GM21786 (cell line): ENCODE data around the gene CAPN15.
"Not testable (repeated sequence)": the region's sequence is repeated elsewhere in the genome, so short reads cannot be mapped to it uniquely, and the experiment has no call there.

ENCODE experiments used
- ATAC-seq: cut with Tn5 transposase; IDR thresholded peaks from one replicate; pipeline ENCODE4 v1.9.1; 2021; ENCODE audit not compliant: unreplicated experiment

Gene CAPN15

DNA sequence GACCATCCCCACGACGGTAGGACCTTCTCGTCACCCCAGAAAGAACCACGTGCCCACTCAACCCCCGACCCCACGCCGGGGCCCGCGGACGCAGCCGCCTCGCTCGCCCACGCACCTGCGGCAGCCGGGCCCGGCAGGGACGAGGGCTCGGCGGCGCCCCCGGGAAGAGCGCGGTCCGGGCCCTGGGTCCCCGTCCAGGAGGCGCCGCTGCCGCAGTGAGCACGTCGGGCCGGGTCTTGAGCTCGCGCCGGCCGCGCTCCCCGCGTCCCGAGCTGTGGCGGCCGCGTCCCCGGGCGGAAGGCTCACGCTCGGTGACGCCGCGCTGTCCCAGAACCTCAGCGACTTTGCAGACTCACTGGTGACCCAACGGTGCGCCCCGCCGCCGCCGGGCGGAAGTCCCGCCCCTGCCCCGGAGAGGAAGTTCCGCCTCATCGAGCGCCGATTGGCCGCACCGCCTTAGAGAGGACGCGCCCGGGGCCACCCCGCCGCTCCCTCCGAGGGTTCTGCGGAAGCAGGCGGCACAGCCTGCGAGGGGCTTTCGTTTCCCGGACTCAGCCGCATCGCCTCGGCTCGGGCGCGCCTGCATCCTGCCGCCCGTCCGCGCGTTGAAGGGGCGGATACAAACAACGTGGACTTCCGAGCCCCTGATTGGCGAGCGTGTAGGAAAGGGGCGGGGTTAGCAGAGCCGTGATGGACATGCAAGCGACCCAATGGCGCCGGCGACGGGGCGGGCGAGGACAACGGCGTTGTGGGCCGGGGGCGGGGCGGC lies 61.6 kb downstream of the CAPN15 start:
- ATAC-seq, result peak; percentile 74

DNA sequence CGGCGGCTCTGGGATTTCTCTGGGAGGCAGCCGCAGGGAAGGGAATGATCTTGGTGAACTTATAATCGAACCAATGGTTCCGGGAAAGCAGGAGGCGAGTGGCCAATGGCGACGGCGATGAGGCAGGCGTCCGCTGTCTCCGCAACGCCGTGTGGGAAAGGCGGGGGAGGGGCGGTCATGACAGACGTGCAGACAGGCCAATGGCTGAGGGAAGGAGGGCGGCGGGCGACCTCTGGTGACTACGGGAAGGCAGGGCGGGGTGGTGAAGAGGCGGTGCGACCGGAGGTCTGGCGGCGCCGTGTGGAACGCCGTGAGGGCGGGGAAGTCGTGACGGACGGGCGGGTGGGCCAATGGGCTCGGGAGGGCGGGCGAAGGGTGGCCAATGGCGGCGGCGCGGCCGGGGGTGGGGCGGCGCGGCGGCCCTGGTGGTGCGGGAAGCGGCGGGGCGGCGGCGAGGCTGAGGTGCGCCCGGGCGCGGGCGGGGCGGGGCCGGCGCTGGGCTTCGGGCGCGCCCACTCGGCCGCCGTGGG lies 62.2 kb downstream of the CAPN15 start, which contains the start of gene RAB40C:
RAB40C (plus strand) TSS at position 409 of the 530 bp plus-strand sequence. CDS start 226 bp downstream, outside the sequence.
- peak; percentile 75 for ATAC-seq

DNA sequence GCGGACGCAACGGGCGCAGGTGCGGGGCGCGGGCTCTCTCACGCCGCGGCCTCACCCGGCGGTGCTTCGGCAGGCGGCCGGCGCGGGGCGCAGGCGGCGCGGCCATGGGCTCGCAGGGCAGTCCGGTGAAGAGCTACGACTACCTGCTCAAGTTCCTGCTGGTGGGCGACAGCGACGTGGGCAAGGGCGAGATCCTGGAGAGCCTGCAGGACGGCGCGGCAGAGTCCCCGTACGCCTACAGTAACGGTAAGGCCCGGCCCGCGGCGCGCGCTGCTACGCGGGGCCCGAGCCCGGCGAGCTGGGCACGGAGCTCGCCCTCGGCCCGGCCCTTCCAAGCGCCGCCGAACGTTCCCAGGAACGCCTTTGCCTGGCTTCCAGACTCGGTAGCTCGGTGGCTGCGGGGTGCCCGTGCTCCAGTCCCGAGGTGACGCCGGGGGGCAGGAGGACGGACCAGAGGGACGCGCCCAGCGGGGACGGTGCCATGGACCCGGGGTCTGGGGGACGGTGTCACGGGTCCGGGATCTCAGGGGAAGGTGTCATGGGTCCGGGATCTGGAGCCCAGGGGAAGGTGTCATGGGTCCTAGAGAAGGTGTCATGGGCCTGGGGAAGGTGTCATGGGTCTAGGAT lies 62.8 kb downstream of the CAPN15 start:
- no peak for ATAC-seq

DNA sequence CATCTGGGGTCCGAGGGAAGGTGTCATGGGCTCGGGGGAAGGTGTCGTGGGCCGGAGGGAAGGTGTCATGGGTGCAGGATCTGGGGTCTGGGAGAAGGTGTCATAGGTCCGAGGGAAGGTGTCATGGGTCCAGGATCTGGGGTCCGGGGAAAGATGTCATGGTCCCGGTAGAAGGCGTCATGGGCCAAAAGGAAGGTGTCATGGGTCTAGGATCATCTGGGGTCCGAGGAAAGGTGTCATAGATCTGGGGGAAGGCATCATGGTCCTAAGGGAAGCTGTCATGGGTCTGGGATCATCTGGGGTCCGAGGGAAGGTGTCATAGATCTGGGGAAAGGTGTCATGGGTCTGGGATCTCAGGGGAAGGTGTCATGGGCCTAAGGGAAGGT lies 63.3 kb downstream of the CAPN15 start:
- no peak for ATAC-seq

DNA sequence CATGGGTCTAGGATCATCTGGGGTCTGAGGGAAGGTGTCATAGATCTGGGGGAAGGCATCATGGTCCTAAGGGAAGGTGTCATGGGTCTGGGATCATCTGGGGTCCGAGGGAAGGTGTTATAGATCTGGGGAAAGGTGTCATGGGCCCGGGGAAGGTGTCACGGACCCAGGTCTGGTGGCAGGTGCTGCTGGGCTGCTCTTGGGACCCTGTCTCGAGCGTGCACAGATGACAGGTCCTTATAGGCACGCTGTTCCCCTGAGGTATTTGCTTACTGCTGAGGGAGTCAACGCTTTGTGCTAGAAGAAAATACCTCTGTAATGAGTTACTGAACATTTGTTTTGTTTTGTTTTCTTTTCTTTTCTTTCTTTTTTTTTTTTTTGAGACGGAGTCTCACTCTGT lies 63.7 kb downstream of the CAPN15 start:
- ATAC-seq, result no peak

DNA sequence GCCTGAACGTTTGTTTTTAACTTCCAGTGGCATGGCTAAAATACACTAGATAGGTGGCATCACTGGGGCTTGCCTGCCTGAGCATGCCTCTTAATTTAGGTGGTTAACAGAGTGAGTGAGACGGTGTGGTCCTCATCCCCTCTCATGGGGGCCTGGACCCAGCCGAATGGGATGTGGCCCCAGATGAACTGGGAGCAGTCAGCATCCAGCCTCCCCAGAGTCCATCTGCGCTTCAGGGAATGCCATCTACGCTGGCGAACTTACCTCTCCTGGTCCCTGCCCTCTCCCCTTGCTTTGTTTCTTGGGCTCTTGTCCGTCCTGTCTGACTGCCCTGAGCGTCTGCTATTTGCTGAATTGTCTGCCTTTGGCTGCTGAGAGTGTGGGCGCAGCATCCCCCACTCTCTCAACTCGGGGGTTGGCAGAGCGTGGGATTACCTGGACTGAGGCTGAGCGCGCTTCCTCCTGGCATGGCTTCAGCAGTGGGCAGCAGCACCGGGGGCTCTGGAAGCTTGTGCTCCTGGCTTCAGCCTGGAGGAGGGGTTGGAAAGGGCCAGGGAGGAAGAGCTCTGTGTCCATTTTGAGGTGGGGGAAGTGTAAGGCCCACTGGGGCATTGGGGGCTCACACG lies 64.5 kb downstream of the CAPN15 start:
- no peak for ATAC-seq

DNA sequence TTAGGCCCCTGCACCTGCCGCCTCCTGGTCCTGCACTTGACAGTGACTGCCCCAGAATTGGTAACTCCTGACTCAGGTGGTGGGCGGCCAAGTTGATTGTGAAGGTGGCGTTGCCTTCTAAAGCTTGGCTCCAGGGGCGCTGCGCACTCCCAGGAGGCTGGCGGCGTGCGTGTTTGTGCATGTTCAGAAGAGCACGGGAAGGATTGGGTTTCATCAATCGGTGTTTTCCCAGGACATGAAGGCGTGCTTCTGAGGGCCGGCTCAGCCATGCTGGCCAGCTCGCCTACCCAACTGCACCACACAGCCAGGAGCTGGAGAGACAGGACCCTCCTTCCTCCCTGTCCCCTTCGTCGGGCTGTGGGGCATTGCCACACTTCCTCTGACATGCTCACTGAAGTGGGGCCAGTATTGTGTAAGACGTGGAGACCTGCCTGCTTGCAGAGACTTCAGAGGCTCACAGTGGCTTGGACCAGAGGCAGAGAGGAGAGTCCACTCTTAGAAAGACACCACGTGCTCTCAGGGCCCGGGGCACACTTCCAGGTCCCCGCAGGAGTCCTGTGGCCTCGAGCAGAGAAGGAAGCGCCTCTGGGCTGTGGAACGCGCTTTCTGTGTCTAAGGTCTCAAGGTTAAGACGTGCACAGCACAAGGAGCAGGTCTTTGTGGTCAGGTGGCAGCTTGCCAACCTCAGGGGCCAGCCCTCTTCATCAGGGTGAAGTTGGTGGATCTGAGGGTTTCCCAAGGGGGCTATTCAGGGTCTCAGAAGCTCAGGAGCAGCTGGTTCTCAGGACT lies 65.2 kb downstream of the CAPN15 start:
- no peak for ATAC-seq

DNA sequence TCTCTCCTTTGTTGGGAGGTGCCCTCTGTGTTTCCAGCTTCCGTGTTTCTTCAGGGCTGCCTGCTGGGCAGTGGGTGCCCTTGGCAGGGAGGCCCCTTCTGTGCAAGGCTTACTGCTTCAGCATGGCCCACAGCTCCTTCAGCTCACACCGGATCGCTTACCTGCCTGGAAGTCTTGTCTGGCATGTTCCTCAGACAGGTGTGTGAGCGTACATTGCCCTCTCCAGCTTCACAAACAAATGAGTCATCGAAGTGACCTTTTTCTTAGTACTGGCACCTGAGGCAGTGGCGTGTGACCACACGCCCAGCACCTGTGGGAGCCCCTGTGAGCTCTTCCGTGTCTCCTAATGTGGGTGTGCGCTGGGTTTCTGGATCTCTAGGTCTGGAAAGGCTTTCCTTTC lies 65.9 kb downstream of the CAPN15 start:
- no peak for ATAC-seq

DNA sequence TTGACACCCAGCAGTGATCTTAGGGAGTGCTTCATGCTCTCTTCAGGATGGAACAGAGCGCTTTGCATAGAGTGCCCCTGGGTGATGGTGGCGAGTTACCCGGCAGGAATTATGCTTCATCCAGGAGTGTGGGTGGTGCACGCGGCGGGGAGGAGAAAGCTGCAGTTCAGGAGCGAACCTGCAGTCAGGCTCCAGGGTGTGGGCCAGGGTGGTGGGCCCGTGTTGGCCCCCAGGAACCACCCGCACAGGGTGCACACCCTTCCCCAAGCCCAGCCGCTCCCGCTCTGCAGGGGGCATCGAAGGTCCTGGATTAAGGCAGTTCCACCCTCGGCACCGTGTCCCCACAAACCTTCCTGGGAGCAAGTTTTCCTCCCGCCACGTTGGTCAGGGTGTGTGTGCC lies 66.3 kb downstream of the CAPN15 start:
- no peak for ATAC-seq

DNA sequence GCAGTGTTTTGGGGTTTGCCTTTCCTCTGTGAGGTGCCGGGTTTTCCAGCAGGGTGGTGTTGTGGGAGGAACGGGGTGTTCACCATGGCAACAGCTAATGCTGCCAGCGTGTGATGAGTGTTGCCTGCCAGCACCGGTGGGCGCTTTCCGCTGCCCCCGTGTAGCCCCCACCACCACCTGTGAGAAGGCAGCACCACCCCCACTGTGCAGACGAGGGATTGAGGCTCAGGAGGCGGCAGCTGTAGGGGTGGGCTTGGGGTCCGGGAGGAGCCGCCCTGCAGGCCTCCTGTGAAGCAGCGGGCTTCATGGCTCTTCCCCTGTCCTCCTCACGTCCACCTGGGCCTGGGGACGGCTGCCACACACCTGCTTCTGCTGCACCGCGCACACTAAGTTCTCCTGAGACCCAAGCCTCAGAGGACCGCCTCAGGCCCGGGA lies 67.6 kb downstream of the CAPN15 start:
- ATAC-seq, result no peak

DNA sequence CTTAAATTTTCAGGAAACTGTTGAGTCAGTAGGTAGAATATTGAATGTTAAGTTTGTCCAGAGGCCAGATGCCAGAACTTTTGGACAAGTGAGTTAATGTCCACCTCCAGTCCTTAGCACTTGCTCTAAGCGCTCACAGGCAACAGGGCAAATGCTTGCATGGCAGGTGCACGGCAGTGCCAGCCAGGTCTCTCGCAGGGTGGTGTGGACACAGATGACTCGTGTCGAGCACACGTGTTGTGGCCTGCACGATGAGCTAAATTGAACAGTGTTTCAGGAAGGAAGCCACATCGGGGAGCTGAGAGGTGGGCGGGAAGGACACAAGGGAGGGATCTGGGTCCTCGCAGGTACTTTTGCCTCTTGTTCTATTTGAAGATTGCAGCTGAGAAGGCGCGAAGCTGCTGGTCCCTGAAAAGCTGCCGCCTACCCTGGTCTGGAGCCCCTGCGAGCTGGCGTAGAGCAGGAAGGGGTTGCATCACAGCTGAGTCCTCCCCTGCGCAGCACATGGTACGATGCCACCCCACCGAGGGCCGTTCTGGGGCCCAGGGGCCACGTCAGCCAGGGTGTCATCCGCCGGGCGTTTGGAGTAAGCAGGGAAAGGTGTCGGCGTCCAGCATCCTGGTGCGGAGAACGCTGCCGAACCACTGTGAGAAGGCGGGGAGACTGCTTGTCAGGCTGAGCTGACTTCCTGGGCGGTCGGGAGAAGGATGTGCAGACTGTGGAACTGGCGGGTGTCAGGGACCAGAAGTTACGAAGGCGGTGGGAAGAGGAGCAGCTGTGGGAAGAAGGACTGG lies 68.6 kb downstream of the CAPN15 start:
- no peak for ATAC-seq

DNA sequence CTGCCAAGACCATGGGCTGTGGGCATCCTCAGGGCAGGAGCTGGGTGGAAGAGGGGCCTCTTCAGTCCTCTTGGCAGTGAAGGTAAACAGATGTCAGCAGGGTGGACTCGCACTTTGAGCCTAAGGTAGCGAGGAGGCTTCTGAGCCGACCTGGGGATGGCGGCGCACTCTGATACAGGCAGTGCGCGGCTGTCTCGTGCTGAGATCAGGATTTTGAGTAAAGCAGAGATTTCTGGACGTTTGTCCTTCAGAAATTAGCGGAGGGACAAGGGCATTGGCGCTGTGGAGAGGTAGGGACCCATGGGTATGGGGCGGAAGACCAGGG lies 69.2 kb downstream of the CAPN15 start:
- no peak for ATAC-seq

DNA sequence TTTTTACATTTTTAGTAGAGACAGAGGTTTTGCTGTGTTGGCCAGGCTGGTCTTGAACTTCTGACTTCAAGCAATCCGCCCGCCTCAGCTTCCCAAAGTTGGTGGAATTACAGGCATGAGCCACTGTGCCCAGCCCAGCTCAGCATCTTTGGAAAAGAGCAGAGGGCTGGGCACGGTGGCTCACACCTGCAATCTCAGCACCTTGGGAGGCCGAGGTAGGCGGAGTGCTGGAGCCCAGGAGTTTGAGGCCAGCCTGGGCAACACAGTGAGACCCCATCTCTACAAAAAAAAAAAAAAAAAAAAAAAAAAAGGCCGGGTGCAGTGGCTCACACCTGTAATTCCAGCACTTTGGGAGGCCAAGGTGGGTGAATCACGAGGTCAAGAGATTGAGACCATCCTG lies 70.1 kb downstream of the CAPN15 start:
- ATAC-seq, result not testable (repeated sequence)

DNA sequence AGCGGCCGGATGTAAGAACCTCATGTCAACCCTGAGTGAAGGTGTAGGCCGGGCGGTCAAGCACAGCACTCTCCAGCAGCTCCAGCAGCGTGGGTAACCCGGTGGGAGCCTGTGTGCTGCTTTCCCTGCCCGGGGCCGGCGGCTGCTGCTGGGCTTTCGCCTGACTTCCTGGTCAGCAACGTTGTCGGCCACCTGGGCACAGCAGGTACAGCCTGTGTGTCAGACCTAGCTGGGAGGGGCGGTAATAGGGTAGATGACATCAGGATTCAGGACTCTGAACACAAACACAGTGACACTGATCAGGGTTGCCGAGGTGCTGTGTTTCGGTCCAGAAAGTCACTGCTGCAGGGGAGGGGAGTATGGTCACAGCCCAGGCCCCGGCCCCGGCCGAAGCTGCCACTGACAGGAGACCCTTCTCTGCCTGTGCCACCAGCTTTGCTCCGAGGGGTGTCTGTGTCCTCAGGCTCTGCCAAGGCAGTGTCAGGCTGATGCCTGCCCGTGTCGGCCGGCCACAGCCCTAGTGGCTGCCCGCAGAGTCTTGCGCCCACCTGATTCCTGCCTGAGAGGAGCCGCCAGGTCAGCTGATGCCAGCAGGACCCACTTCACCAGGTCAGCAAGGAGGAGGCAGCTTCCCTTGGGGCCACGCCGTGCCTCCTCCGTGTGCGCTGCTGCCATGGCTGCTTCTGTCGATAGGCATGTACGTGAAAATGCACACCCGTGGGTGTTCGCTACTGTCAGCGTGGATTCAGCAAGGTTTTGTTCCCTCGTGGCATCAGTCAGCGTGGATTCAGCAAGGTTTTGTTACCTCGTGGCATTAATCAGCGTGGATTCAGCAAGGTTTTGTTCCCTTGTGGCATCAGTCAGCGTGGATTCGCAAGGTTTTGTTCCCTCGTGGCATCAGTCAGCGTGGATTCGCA lies 71.6 kb downstream of the CAPN15 start:
- no peak for ATAC-seq

DNA sequence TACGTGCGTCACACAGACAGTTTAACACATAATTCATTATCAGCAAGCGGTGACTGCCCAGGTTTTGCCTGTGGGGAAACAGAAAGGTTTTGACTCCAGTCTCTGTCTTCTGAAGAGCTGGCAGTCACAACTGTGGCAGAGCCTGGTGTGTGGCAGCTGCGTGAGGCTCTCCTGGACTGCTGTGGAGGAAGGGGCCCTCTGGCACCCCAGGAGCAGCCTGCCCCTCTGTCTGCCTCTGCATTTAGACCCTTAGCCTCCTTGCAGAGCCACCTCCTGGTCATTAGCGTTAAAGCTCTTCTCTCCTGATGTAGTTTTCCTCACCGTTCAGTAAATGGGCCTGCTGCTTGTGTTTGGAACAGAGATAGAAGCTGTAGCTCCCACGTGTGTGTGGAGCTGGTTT lies 73.3 kb downstream of the CAPN15 start:
- ATAC-seq, result no peak

DNA sequence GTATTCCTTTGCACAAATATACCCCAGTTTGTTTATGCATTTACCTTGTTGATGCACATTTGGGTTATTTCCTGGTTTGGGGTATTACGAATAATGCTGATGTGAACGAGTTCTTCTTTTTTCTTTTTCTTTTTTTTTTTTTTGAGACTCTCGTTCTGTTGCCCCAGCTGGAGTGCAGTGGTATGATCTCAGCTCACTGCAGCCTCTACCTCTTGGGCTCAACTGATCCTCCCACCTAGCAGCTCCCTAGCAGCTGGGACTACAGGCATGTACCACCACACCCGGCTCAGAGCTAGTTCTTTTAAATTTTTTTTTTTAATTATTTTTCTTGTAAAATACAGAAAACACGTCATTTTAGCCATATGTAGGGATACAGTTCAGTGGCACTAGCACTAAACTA lies 76.4 kb downstream of the CAPN15 start:
- ATAC-seq, result no peak
